Cardiac muscle cell (in vitro differentiated cells and primary cell): ENCODE results near the gene BHLHE23. TPM values are rescaled to one million over a fixed set of nuclear protein-coding genes. Genes with fewer than 3 reads are reported as not detected.
A peak's percentile ranks its signal among the peaks of the same experiment; 100 is the strongest.

ENCODE experiments used
- DNase-seq, 2 donors: peaks; one replicate each; pipeline versions ENCODE4 v3.0.0 to v3.0.0-alpha.2; 2010 to 2017; ENCODE audit warnings: low read depth in 1 of 2, low spot score in 1 of 2
- H3K27ac ChIP-seq: fragments of 200-600 bp; sonication (generic); 2 replicates; pipeline ENCODE4 v1.5.1; 2016
- H3K27me3 ChIP-seq: fragments of 200-600 bp; sonication (generic); 2 replicates; pipeline ENCODE4 v1.6.0; 2016; ENCODE audit warnings: control low read depth
- H3K36me3 ChIP-seq: fragments of 200-600 bp; sonication (generic); 2 replicates; pipeline ENCODE4 v1.5.1; 2016; ENCODE audit warnings: control low read depth
- H3K4me1 ChIP-seq: fragments of 200-600 bp; sonication (generic); 2 replicates; pipeline ENCODE4 v1.8.1; 2017; ENCODE audit warnings: low read depth, mild to moderate bottlenecking, mixed run types
- H3K4me3 ChIP-seq: fragments of 200-600 bp; sonication (generic); 2 replicates; pipeline ENCODE4 v1.5.1; 2016; ENCODE audit warnings: mild to moderate bottlenecking
- H3K9me3 ChIP-seq: fragments of 200-600 bp; sonication (generic); 2 replicates; pipeline ENCODE4 v1.5.1; 2017; ENCODE audit warnings: low read depth, mild to moderate bottlenecking, control low read depth
- CTCF ChIP-seq: IDR thresholded peaks from 2 replicates; pipeline ENCODE4 v1.5.1; 2012; ENCODE audit warnings: low read depth, mild to moderate bottlenecking, low read length
- polyA plus RNA-seq: library from polyadenylated mRNA; unstranded; fragments of >200 nt; fragmentation: Nextera tagmentation; extraction: Ambion mirVana; gene quantifications from 2 replicates; pipeline ENCODE4 v1.2.1, GENCODE V29; 2016
- total RNA-seq: library from RNA; depleted of rRNA; stranded (reverse); fragments of >200 nt; gene quantifications from 2 replicates; pipeline ENCODE4 v1.2.3, GENCODE V29; 2016

Gene BHLHE23
- total and polyA plus RNA-seq, 2 experiments from 2014 or later: not detected

- no peak for DNase-seq
- H3K27ac ChIP-seq: no peak overlapping the region
- no peak for TF ChIP-seq CTCF
- H3K4me1 ChIP-seq: no peaks in the 10 kb centered on the region
- no peak overlapping the region for H3K4me3 ChIP-seq
- H3K36me3 ChIP-seq: no peaks in the 10 kb centered on the region
- H3K9me3 ChIP-seq: no peaks in the 10 kb centered on the region
- peaks cover 64% of the 10 kb centered on the region for H3K27me3 ChIP-seq
These were observed 5.0 kb upstream of the BHLHE23 start for GRCh38 chr20:63011798-63012197.

DNA sequence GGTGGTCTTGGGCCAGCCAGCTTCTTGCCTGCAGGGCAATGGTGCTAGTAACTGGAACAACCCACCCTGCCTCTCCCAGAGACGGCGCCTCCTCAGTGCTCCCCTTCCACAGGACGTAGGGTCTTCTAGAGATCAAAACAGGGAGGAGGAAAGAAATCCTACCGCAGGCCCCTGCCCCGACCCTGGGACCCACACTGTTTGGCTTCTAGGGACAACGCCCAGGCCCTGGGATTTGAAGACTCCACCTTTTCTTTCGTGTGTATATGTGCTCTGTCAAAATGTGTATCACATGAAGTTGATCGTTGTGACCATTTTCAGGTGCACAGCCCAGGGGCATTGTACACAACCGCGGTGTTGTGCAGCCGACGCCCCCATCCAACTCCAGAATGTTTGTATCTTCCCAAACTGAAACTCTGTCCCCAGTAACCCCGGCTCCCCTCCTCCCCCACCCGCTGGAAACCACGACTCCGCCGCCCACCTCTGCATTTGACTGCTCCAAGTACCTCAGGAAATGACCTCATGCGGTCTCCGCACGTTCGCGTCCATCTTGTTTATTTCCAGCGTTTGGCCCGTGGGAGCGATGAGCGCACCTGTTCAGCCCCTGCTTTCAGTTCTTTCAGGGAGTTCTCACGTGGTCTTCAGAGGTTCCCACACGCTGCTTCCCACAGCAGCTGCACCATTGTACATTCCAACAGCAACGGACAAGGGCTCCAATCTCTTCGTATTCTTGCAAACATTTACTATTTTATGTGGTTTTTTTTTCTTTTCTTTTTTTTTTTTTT lies 3.4 kb upstream of the BHLHE23 start:
- peak in 1 of 2 donors; percentile 13 for DNase-seq
- no peak for TF ChIP-seq CTCF
- peaks cover 81% of the 10 kb centered on the region for H3K27me3 ChIP-seq
- H3K4me1 ChIP-seq: no peaks in the 10 kb centered on the region
- H3K4me3 ChIP-seq: no peak overlapping the region
- no peaks in the 10 kb centered on the region for H3K36me3 ChIP-seq
- no peaks in the 10 kb centered on the region for H3K9me3 ChIP-seq
- H3K27ac ChIP-seq: no peak overlapping the region

DNA sequence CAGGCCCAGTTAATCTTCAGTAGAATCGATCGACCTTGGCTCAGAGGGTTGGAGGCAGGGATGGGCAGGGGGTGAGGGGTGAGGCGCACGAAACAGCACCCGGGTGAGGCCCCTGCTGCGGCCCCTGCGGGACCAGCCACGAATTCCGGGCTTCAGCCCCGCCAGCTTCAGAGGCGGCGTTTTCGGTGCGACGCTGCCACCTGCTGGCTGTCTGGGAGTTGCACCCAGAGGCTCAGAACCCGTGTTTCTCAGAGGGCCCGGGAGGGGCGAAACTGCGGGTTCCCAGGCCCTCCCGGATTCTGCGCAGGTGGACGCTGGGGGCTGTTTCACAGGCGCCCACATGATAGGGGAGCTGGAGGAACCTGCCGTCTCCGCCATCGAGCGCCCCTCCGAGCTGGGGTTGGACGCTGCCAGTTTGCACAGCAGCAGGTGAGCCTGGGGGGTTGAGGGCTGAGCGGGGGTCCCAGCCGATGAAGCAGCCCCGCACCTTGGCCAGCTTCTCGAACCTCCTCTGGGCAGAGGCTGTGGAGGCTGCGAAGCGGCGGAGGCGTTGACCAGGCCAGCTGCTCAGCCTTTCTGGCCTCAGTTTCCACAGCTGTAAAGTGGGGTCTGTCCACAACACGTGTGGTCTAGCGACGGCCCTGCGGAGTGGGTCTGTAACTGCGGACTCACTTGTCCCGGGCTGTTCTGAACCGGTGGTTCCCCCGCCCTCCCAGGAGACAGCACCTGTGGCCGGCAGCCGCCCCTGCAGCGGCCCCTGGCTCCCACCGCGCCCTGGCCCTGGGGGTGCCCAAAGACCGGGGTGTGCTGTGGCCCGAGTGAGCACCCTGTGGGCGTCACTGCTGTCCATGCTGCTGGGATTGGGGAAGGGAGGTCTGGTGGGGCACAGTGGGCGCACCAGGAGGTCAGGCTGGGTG lies 2.5 kb upstream of the BHLHE23 start:
- Histone ChIP-seq H3K4me1 (peaks cover 3% of the 10 kb centered on the region), H3K27ac (no peak overlapping the region), H3K9me3 (no peaks in the 10 kb centered on the region), H3K27me3 (peaks cover 83% of the 10 kb centered on the region), H3K36me3 (no peaks in the 10 kb centered on the region), H3K4me3 (no peak overlapping the region)
- TF ChIP-seq CTCF: peak; percentile 92
- peak; percentile 70 to 78 for DNase-seq

DNA sequence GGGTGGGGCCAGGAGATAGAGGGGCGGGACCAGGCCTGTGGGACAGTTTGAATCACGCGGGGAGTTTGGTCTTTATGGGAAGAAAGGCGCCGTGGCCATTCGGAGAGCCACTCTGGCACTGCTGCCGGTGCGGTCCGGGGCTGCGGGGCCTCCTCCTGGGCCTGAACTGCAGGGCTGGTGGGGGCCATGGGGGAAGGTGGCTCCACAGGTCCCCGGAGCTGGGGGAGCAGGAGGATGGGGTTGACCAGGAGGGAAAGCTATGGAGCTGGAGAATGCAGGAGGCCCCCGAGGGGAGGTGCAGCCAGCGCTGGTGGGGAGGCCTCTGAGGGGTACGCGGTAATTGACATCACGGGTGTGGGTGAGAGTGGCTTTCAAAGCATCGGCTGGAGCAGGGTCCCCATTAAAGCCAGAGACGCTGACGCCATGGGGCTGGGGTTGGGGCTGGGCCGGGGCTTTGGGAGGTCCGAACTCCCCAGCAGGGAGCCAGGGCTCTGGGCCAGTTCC lies 1.8 kb upstream of the BHLHE23 start:
- Histone ChIP-seq H3K27me3 (peaks cover 85% of the 10 kb centered on the region), H3K36me3 (no peaks in the 10 kb centered on the region), H3K9me3 (no peaks in the 10 kb centered on the region), H3K4me3 (no peak overlapping the region), H3K27ac (no peak overlapping the region), H3K4me1 (peaks cover 3% of the 10 kb centered on the region)
- DNase-seq: no peak
- TF ChIP-seq CTCF: no peak

DNA sequence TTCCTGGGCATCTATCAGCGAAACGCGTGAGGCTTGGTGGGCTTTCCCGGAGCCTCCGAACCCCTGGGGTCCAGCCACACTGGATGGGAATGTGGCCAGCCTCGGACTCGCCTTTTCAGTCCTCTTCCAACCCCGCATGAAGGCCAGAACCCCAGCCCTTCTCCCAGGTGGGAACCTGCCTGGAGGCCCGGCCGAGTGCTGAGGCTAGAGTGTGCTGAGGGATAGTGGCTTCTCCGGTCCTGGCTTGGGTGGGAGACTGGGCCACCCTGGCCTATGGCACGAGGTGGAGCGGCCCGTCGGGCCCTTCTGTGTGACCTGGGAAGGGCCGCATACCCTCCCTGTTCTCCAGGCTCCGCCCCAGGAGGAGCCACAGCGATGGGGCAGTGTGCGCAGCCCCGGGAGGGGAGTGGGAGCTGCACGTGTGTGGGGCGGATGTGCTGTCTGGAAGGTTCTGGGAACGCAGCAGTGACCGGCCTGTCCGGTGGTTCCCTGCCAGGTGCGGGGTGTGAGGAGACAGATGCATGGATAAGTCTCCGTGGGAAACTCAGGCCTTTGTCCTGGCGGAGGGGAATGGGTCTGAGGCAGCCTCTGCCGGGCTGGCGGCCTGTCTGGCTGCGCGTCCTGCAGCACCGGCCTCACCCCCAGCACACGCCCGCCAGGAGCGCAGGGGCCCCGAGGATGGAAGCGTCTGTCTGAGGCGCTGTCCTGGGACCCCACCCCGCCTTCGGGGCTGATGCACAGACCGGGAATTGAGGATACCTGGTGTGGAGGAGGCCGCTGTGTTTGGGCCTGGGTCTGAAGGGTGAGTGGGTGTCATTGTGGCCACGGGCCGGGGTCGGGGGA lies 1.1 kb upstream of the BHLHE23 start:
- Histone ChIP-seq H3K4me3 (no peak overlapping the region), H3K9me3 (no peaks in the 10 kb centered on the region), H3K27ac (no peak overlapping the region), H3K36me3 (no peaks in the 10 kb centered on the region), H3K4me1 (peaks cover 3% of the 10 kb centered on the region), H3K27me3 (peaks cover 93% of the 10 kb centered on the region)
- TF ChIP-seq CTCF: no peak
- no peak for DNase-seq
